ENCODE data around the gene FGR.
A peak's percentile ranks its signal among the peaks of the same experiment; 100 is the strongest.

The FGR gene

GRCh38 chr1:27594564-27595510 lies 40.1 kb downstream of the FGR start:
- H3K36me3 ChIP-seq (ENCODE audit: low read depth) = peaks cover 5% of the 10 kb centered on the region; the same call in 1 of the 2 replicates
- no peaks in the 10 kb centered on the region for H3K27me3 ChIP-seq (ENCODE audit: insufficient read depth, poor library complexity, severe bottlenecking)
- TF ChIP-seq CTCF (IDR thresholded peaks at IDR 0.05; ENCODE audit: poor library complexity, severe bottlenecking) = no peak
- H3K27ac ChIP-seq (ENCODE audit: poor library complexity, severe bottlenecking) = peak overlapping the region; percentile 68
- H3K4me3 ChIP-seq (ENCODE audit: severe bottlenecking) = no peak overlapping the region
- no peaks in the 10 kb centered on the region for H3K9me3 ChIP-seq (ENCODE audit: severe bottlenecking)
- DNase-seq (ENCODE audit: low spot score) (no peak), ATAC-seq (ENCODE audit: low read depth) (peak; percentile 66)
- peaks cover 59% of the 10 kb centered on the region for H3K4me1 ChIP-seq (ENCODE audit: insufficient read depth, poor library complexity, severe bottlenecking)

- DNase-seq (ENCODE audit: low spot score) (no peak), ATAC-seq (ENCODE audit: low read depth) (no peak; the same call in 2 of the 3 replicates)
- TF ChIP-seq CTCF (IDR thresholded peaks at IDR 0.05; ENCODE audit: poor library complexity, severe bottlenecking) = no peak
- Histone ChIP-seq H3K36me3 (ENCODE audit: low read depth) (peaks cover 10% of the 10 kb centered on the region), H3K27me3 (ENCODE audit: insufficient read depth, poor library complexity, severe bottlenecking) (no peaks in the 10 kb centered on the region), H3K4me1 (ENCODE audit: insufficient read depth, poor library complexity, severe bottlenecking) (peaks cover 51% of the 10 kb centered on the region), H3K27ac (ENCODE audit: poor library complexity, severe bottlenecking) (peak overlapping the region; percentile 68), H3K9me3 (ENCODE audit: severe bottlenecking) (no peaks in the 10 kb centered on the region), H3K4me3 (ENCODE audit: severe bottlenecking) (no peak overlapping the region)
Measured at GRCh38 chr1:27593678-27594563, 41.1 kb downstream of the FGR start.

GRCh38 chr1:27592931-27593677 lies 41.9 kb downstream of the FGR start:
- no peak for DNase-seq (ENCODE audit: low spot score)
- no peak overlapping the region for H3K4me3 ChIP-seq (ENCODE audit: severe bottlenecking)
- H3K4me1 ChIP-seq (ENCODE audit: insufficient read depth, poor library complexity, severe bottlenecking) = peaks cover 48% of the 10 kb centered on the region
- ATAC-seq (ENCODE audit: low read depth) = no peak
- peaks cover 17% of the 10 kb centered on the region for H3K36me3 ChIP-seq (ENCODE audit: low read depth)
- H3K27me3 ChIP-seq (ENCODE audit: insufficient read depth, poor library complexity, severe bottlenecking) = no peaks in the 10 kb centered on the region
- no peaks in the 10 kb centered on the region for H3K9me3 ChIP-seq (ENCODE audit: severe bottlenecking)
- no peak for TF ChIP-seq CTCF (IDR thresholded peaks at IDR 0.05; ENCODE audit: poor library complexity, severe bottlenecking)
- peak overlapping the region; percentile 68 for H3K27ac ChIP-seq (ENCODE audit: poor library complexity, severe bottlenecking)

- Histone ChIP-seq H3K27ac (ENCODE audit: poor library complexity, severe bottlenecking) (peak overlapping the region; percentile 68), H3K9me3 (ENCODE audit: severe bottlenecking) (no peaks in the 10 kb centered on the region), H3K36me3 (ENCODE audit: low read depth) (peaks cover 21% of the 10 kb centered on the region), H3K27me3 (ENCODE audit: insufficient read depth, poor library complexity, severe bottlenecking) (no peaks in the 10 kb centered on the region), H3K4me3 (ENCODE audit: severe bottlenecking) (no peak overlapping the region), H3K4me1 (ENCODE audit: insufficient read depth, poor library complexity, severe bottlenecking) (peaks cover 48% of the 10 kb centered on the region)
- DNase-seq (ENCODE audit: low spot score) (no peak), ATAC-seq (ENCODE audit: low read depth) (no peak)
- no peak for TF ChIP-seq CTCF (IDR thresholded peaks at IDR 0.05; ENCODE audit: poor library complexity, severe bottlenecking)
Measured at GRCh38 chr1:27592232-27592930, 42.6 kb downstream of the FGR start.

Measured in RWPE2 (cell line).